ENCODE measurements around the gene HOXD11.

DNA sequence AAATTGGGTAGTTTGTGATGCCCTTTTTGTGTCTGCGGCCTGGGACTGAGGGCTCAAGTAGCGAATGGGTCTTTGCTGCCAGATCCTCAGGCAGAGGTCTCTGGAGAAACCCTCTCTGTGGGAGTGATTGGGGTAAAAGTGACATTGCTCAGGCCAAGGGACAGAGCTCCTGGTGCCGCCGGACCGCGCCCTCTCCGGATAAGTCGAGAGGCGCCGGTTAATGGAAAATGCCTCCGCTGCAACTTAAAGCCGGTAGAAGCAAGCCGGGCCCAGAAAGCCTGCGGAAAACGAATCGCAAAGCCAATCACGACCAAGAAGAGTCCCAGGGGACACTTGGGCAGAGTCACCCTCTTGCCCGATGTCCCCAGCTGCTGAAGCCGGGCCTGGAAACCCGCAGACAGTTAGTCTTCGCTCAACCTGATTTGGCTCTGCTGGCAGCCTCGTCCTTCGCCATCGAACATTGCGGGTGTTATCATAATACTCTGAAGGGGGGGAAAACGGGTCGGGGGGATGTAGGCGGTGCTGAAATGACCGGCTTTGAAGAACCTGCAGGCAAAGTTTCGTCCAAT is 7.8 kb upstream of the HOXD11 start:
- TF ChIP-seq, protein P1, sequence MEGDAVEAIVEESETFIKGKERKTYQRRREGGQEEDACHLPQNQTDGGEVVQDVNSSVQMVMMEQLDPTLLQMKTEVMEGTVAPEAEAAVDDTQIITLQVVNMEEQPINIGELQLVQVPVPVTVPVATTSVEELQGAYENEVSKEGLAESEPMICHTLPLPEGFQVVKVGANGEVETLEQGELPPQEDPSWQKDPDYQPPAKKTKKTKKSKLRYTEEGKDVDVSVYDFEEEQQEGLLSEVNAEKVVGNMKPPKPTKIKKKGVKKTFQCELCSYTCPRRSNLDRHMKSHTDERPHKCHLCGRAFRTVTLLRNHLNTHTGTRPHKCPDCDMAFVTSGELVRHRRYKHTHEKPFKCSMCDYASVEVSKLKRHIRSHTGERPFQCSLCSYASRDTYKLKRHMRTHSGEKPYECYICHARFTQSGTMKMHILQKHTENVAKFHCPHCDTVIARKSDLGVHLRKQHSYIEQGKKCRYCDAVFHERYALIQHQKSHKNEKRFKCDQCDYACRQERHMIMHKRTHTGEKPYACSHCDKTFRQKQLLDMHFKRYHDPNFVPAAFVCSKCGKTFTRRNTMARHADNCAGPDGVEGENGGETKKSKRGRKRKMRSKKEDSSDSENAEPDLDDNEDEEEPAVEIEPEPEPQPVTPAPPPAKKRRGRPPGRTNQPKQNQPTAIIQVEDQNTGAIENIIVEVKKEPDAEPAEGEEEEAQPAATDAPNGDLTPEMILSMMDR (IDR thresholded peaks at IDR 0.05) = no peak
- no peak for TF ChIP-seq POLR2A (IDR thresholded peaks at IDR 0.05)

All from body of pancreas (tissue), 4 donors.